GM12875 (cell line): ENCODE measurements around the gene FGF11.

Experiments used
- H3K4me3 ChIP-seq: one replicate; pipeline ENCODE4 v1.5.1; 2011; ENCODE audit warnings: low read depth, low read length, control low read depth
- CTCF ChIP-seq: IDR thresholded peaks from 2 replicates; pipeline ENCODE4 v1.5.1; 2011; ENCODE audit warnings: low read depth, mild to moderate bottlenecking, control low read depth, inconsistent platforms, low read length, moderate library complexity, borderline replicate concordance; ENCODE audit not compliant: insufficient read depth

FGF11 gene

GRCh38 chr17:7439462-7440112, at the start of gene FGF11:
TSS of gene FGF11 (plus strand) at chr17:7439512. CDS start at chr17:7439621, 109 bp downstream.
- peak within 1 kb of the TSS; percentile 45 for H3K4me3 ChIP-seq

DNA sequence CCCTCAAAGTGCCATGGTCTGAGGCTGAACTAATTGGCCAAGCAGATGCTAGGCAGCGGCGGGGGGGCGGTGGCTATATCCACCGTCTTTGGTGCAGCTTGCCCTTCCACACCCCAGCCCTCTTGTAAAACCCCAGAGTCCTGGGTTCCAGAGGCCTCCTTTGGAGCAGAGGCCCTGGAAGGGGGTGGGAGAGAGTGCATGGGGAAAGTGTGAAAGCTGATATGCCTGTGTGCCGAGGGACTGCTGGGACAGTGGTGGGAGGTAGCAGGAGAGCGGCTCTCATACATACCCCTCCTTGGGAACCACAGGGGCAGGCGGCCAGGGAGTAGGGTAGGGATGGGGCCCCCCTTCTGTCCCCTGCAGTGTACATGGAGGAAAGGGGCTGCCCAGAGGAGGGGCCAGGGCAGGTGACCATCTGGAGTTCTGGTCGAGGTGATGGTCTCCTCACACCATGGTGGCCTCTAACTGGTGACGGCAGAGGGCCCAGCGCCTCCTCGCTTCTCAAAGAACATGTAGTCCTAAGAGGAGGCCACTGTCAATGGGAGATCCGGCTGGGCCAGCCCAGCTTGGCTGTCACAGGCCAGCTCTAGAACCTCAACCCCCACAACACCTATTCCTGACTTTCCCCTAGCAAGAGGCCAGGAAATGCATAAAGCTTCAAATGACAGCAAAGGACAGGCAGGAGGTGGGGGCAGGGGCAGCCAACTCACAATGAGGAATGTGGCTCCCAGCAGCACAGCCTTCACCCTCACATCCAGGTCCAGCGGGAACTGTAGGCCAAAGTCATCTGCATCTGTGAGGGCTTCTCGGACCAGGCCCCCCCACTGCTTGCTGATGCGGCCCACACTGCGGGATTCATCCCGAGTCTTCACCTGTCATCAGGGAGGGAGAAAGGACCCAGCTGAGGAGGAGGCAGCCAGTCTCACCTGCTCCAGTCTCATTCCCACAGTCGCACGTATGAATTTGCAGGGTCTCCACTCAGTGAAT, 49.1 kb upstream of the FGF11 start:
- no peak for TF ChIP-seq CTCF

More at GRCh38 chr17:7439462-7440112, at the start of gene FGF11:
- no peak for TF ChIP-seq CTCF

DNA sequence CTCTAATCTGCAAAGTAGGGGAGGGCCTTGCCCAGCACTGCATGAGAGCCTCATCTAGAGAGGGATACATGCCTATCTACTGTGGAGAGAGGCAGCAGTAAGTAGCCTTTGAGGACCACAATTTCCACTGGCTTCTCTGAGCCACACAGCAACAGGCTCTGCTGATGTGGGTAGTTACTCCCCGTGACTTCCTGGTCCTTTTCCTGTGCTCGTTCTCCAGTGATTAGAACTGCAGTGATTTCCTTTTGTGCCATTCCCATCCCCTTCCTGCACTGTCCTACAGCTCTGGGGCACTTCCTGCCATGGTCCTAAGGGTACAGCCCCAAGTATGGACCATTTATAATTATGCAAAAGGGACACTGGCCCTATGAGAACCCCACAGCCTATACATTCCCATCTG, 48.0 kb upstream of the FGF11 start:
- H3K4me3 ChIP-seq = no peak overlapping the region
- TF ChIP-seq CTCF = no peak

More for the DNA sequence above, 49.1 kb upstream of the FGF11 start:
- no peak overlapping the region for H3K4me3 ChIP-seq

GRCh38 chr17:7392696-7393612, 46.4 kb upstream of the FGF11 start:
- peak overlapping the region; percentile 92 for H3K4me3 ChIP-seq
- TF ChIP-seq CTCF = no peak

GRCh38 chr17:7393613-7394451, 45.5 kb upstream of the FGF11 start:
- peak; percentile 17; the same call in 1 of the 2 replicates for TF ChIP-seq CTCF
- peak overlapping the region; percentile 92 for H3K4me3 ChIP-seq
